SK-N-MC (cell line): Measurements from ENCODE around the gene IDE.

Experiments
- DNase-seq: peaks from one replicate; pipeline ENCODE4 v3.0.0-alpha.2; 2011; ENCODE audit warnings: low read depth, low spot score
- H3K27ac ChIP-seq: fragments of 200-600 bp; sonication (generic); 2 replicates; pipeline ENCODE4 v1.5.1; 2016; ENCODE audit warnings: mixed run types
- H3K36me3 ChIP-seq: fragments of 200-600 bp; sonication (generic); 2 replicates; pipeline ENCODE4 v1.6.1; 2017; ENCODE audit warnings: antibody characterized with exemption, low read length, mixed read lengths; ENCODE audit not compliant: insufficient read depth
- H3K4me3 ChIP-seq: fragments of 200-600 bp; sonication (generic); 2 replicates; pipeline ENCODE4 v1.5.1; 2016
- H3K9ac ChIP-seq: fragments of 200-600 bp; sonication (generic); 2 replicates; pipeline ENCODE4 v1.8.0; 2017; ENCODE audit warnings: mixed run types, mixed read lengths; ENCODE audit not compliant: insufficient read length
- H3K9me3 ChIP-seq: fragments of 200-600 bp; sonication (generic); 2 replicates; pipeline ENCODE4 v1.6.1; 2017; ENCODE audit warnings: low read depth, mild to moderate bottlenecking, antibody characterized with exemption, low read length, moderate library complexity, mixed read lengths
- EZH2 ChIP-seq: fragments of 200-600 bp; sonication (generic); IDR thresholded peaks from one replicate; pipeline ENCODE4 v1.6.1; 2017; ENCODE audit warnings: antibody characterized with exemption
- FOXP2 ChIP-seq: optimal IDR thresholded peaks from 2 replicates; pipeline ENCODE3; 2011; ENCODE audit warnings: mild to moderate bottlenecking, moderate library complexity; ENCODE audit not compliant: insufficient read depth; ENCODE audit errors: extremely low read length, control extremely low read depth
- POLR2AphosphoS5 ChIP-seq: IDR thresholded peaks from 2 replicates; pipeline ENCODE4 v1.6.1; 2012; ENCODE audit warnings: mild to moderate bottlenecking, low read depth, low read length, borderline replicate concordance

IDE gene

GRCh38 chr10:92502296-92502808 is 71.5 kb downstream of the IDE start:
- H3K9ac ChIP-seq, result no peak overlapping the region
- H3K36me3 ChIP-seq, result no peaks in the 10 kb centered on the region
- no peak overlapping the region; the same call in 1 of the 2 replicates for H3K27ac ChIP-seq
- DNase-seq, result no peak
- no peaks in the 10 kb centered on the region for H3K9me3 ChIP-seq
- TF ChIP-seq EZH2 (no peak), POLR2AphosphoS5 (no peak), FOXP2 (no peak)
- H3K4me3 ChIP-seq, result no peak overlapping the region

GRCh38 chr10:92493362-92493761 is 80.5 kb downstream of the IDE start:
- no peak for DNase-seq
- H3K27ac ChIP-seq, result no peak overlapping the region
- H3K9me3 ChIP-seq, result no peaks in the 10 kb centered on the region
- H3K36me3 ChIP-seq, result peaks cover 5% of the 10 kb centered on the region; the same call in 1 of the 2 replicates
- no peak for TF ChIP-seq POLR2AphosphoS5
- TF ChIP-seq FOXP2, result no peak
- no peak for TF ChIP-seq EZH2
- H3K9ac ChIP-seq, result no peak overlapping the region
- no peak overlapping the region for H3K4me3 ChIP-seq

DNA sequence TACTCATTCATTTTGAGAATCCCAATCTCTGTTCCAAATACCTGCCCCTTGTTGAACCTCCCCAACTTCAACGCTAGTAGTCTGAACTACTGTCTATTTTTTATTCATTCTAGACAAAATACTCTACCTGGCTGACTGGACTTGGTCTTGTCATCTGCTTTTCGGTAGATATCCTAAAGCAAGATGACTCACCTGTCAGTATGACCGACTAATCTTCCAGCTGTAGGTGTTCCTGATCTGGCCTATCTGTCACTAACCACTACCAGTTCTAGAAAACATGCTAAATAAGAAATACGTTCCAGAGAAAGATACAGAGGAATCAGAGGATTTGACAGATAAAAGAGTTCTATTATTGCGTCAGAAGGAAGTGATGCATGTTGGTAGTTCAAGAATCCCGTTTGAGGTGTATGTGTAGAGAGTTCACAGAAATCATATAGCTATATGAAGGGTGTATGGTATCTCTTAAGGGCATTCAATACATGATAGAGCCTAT is 81.1 kb downstream of the IDE start:
- Histone ChIP-seq H3K9ac (no peak overlapping the region), H3K9me3 (no peaks in the 10 kb centered on the region), H3K36me3 (peaks cover 5% of the 10 kb centered on the region; the same call in 1 of the 2 replicates), H3K27ac (no peak overlapping the region), H3K4me3 (no peak overlapping the region)
- TF ChIP-seq FOXP2 (no peak), POLR2AphosphoS5 (no peak), EZH2 (no peak)
- DNase-seq, result no peak

- Histone ChIP-seq H3K9me3 (no peaks in the 10 kb centered on the region), H3K4me3 (no peak overlapping the region), H3K27ac (no peak overlapping the region), H3K36me3 (peaks cover 5% of the 10 kb centered on the region; the same call in 1 of the 2 replicates), H3K9ac (no peak overlapping the region)
- TF ChIP-seq POLR2AphosphoS5, result no peak
- no peak for TF ChIP-seq FOXP2
- no peak for TF ChIP-seq EZH2
- DNase-seq, result no peak
Measured at GRCh38 chr10:92490387-92490786, 83.5 kb downstream of the IDE start.

DNA sequence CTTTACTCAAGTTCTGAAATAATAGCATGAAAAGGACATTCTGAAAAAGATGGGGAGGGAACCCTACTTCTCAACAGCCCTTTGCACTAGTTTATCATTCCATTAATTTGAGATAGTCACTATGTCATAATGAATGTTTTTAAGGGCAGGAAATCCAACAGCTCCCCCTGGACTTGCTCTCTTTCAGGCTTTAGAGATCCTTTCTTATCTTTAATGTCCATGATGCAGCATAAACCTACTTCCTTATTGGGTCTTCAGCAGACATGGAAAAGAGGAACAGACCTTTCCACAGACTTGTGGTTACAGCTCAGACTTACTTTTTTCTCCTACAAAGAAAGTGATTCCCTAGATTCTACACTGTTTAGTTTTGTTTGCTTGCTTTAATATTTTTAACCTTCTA is 87.3 kb downstream of the IDE start:
- no peak overlapping the region for H3K4me3 ChIP-seq
- H3K36me3 ChIP-seq, result peaks cover 5% of the 10 kb centered on the region; the same call in 1 of the 2 replicates
- H3K9me3 ChIP-seq, result no peaks in the 10 kb centered on the region
- no peak overlapping the region for H3K9ac ChIP-seq
- no peak overlapping the region for H3K27ac ChIP-seq
- no peak for TF ChIP-seq EZH2
- TF ChIP-seq FOXP2, result no peak
- no peak for TF ChIP-seq POLR2AphosphoS5
- no peak for DNase-seq

DNA sequence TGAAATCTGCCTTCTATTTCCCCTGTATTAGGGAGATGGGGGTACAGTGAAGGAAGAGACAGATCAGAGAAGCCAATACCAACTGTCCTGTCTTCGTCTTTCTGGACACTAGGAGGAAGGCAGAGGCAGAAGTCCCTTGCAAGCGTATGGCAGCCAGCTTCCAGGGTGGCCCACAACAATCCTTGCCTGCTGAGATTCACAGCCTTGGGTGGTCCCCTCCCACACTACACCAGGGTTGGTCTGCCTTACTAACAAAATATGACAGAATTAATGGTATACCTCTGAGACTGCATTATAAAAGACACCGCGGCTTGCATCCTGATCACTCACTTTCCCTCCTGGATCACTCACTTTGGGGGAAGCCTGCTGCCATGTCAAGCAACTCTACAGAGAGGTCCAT is 90.4 kb downstream of the IDE start:
- H3K36me3 ChIP-seq, result no peaks in the 10 kb centered on the region; the same call in 1 of the 2 replicates
- DNase-seq, result no peak

DNA sequence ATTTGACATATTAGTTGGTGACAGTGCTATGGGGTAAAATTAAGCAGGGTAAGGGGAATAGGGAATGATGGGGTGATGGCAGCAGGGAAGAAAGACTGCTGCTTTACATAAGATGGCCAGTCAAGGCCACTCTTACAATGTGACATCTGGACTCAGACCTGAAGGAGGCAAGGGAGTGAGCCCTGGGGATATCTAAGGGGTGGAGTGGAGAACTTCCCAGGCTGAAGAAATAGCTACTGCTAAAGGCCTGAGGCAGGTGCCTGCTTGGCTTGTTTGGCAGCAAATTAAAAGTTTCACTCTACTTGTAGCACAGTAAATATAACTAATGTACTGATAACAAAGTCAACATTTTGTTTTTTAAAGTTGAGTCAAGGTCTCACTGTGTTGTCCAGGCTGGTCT is 93.5 kb downstream of the IDE start:
- Histone ChIP-seq H3K9ac (no peak overlapping the region), H3K36me3 (no peaks in the 10 kb centered on the region), H3K9me3 (no peaks in the 10 kb centered on the region), H3K27ac (no peak overlapping the region), H3K4me3 (no peak overlapping the region)
- no peak for DNase-seq
- TF ChIP-seq POLR2AphosphoS5, result no peak

More for the DNA sequence above, 90.4 kb downstream of the IDE start:
- Histone ChIP-seq H3K9me3 (no peaks in the 10 kb centered on the region), H3K4me3 (no peak overlapping the region), H3K9ac (no peak overlapping the region), H3K27ac (no peak overlapping the region)
- TF ChIP-seq POLR2AphosphoS5, result no peak
- TF ChIP-seq FOXP2, result no peak
- no peak for TF ChIP-seq EZH2

DNA sequence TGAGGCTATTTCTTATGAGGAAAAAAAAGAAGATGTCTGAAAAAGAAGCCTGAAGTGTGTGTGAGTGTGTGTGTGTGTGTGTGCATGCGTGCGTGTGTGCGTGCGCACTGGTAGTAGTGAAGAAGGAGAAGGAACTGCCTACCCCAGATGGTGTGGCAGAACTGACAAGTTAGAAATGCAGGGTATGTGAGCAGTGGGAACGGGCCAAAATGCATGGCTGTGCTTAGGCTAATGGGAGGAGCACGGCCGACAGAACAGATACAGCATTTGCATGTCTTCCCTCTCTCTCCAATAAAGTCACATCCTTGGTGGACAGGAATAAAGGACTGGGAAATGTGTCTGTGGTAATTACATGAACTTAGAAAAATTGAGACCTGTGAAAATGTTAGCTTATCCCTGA is 94.3 kb downstream of the IDE start:
- TF ChIP-seq EZH2 (no peak), FOXP2 (no peak), POLR2AphosphoS5 (no peak)
- H3K36me3 ChIP-seq, result no peaks in the 10 kb centered on the region
- no peak for DNase-seq

DNA sequence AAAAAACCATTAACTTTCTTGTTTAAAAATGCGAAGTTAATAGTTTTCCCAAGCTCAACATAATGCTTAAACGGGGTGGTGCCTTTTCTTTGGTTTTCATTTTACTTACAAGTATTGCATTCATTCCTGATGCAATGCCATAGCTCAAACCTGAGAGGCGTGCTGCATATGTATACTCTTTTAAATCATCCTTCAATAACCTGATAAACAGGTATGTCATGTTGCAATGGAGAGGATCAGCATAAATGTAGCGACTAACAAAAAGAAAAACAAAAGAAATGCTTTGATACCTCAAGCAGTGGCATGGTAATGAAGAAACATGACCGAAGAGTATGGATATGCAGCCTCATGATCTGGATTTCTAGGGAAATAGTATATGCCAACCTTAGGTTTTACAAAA is 95.4 kb downstream of the IDE start:
- DNase-seq, result no peak
- no peak overlapping the region for H3K27ac ChIP-seq
- H3K36me3 ChIP-seq, result no peaks in the 10 kb centered on the region
- no peak overlapping the region for H3K9ac ChIP-seq
- H3K4me3 ChIP-seq, result no peak overlapping the region
- TF ChIP-seq POLR2AphosphoS5, result no peak
- TF ChIP-seq EZH2, result no peak
- TF ChIP-seq FOXP2, result no peak
- no peaks in the 10 kb centered on the region for H3K9me3 ChIP-seq

More for the DNA sequence above, 94.3 kb downstream of the IDE start:
- Histone ChIP-seq H3K27ac (no peak overlapping the region), H3K4me3 (no peak overlapping the region), H3K9ac (no peak overlapping the region), H3K9me3 (no peaks in the 10 kb centered on the region)
